HG03135 (cell line): ENCODE measurements around the gene CACYBP.
"Not testable (repeated sequence)": the region's sequence is repeated elsewhere in the genome, so short reads cannot be mapped to it uniquely, and the experiment has no call there.

Source experiments
- ATAC-seq: cut with Tn5 transposase; IDR thresholded peaks from one replicate; pipeline ENCODE4 v1.9.1; 2021; ENCODE audit warnings: mild to moderate bottlenecking, moderate library complexity; ENCODE audit not compliant: unreplicated experiment

CACYBP gene

GRCh38 chr1:175005085-175005783, 5.5 kb downstream of the CACYBP start:
- no peak for ATAC-seq

DNA sequence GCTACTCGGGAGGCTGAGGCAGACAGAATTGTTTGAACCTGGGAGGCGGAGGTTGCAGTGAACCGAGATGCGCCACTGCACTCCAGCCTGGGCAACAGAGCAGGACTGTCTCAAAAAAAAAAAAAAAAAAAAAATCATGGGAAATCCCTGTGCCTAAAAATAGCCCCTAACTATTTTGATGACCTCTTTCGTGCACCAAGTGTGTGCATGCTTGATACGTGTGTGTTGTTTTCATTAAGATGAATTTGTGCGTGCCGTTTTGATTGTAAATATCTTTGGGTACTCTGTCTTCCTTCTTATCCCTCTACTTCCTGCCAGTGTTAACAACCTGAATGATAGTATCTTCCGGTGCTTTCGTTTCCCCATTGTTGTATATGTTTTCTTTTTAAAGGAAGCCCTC, 9.8 kb downstream of the CACYBP start:
- ATAC-seq: no peak

GRCh38 chr1:175013445-175013844, 13.7 kb downstream of the CACYBP start:
- ATAC-seq: no peak

GRCh38 chr1:175015243-175015642, 15.5 kb downstream of the CACYBP start:
- no peak for ATAC-seq

GRCh38 chr1:175019524-175019923, 19.8 kb downstream of the CACYBP start:
- no peak for ATAC-seq

DNA sequence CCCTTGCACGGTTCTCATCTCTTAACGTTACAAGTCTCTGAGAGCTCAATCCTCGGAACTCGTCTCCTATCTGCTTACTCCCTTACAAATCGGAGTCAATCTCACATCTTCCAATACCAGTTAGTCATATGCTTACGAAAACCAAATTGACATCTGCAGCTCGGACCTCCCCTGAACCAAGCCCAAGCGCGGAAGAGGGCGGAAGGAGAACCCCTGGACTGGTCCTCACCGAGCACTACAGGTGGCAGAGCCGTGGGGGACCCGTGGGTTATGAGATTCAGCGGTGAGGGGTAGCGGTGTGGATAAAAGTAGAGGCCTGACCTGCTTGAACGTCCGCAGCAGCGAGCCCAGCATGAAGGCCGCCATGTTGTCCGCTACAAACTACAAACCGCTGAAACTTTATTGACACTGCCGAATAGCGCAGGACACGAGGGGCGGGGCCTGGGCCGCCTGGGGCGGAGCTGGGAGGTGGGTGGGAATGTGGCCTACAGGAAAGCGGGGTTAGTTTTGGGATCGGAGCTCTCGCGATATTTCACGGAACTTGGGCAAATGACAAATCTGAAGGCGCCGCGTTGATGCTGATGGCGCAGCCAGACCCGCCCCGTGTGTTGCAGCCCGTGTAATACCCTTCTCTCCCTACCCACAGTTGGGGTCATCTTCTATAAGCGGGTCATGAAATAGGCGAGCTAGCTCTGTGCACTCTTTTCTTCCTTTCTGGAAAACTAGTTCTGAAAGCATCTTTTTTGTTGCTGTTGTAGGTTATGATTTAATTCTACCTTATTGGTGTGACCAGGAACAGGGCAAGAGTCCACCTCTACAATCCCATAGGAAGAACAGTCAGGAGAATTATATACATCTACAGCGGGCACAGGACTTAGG, 23.5 kb downstream of the CACYBP start, which contains the start of gene MRPS14:
TSS of gene MRPS14 (minus strand) at position 383 of the 879 bp plus-strand sequence. CDS start at position 366, 17 bp downstream.
- ATAC-seq: peak; percentile 89

DNA sequence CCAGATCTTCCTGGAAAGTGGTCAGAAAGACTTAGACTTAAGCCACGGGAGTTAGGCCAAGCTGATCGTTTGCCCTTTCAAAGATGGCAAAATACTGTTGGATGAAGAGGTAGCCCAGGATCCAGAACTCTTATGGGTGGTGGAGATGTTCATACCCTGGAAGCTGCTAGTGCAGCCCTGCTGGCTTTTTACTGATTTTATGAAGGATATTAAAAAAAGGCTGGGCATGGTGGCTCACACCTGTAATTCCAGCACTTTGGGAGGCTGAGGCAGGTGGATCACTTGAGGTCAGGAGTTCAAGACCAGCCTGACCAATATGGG, 24.1 kb downstream of the CACYBP start:
- ATAC-seq: not testable (repeated sequence)

DNA sequence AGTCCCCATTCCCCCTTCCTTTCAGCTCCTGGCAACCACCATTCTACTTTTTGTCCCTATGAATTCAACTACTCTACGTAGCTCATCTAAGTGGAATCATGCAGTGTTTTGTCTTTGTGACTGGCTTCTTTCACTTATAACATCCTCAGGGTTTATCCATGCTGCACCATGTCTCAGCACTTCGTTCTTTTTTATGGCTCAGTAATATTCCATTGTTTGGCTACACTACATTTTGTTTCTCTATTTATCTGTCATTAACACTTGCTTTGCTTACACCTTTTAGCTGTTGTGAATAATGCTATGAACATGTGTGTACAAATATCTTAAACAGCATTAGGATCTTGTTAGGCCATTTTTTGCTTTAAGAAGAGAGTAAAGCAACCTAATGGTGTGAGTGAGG, 25.0 kb downstream of the CACYBP start:
- no peak for ATAC-seq

- ATAC-seq: no peak
These were observed 34.2 kb downstream of the CACYBP start for GRCh38 chr1:175033953-175034352.

DNA sequence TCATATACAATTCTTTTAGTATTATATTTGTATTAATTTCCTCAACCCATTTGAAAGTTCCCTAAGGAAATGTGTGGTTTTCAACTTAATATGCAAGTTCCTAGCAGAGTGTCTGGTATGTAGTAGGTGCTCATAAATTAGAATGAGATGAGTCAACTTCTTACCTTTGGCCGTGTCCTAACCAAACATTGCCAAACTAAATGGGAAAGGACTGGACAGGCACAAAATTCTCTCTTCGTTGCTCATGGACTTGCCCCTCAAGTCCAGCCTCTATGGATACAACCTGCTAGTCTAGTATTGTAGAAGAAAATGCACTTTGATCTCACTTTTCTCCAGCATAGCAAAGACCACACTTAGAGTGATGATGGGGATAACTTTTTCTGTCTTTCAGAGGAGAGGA, 35.0 kb downstream of the CACYBP start:
- no peak for ATAC-seq

DNA sequence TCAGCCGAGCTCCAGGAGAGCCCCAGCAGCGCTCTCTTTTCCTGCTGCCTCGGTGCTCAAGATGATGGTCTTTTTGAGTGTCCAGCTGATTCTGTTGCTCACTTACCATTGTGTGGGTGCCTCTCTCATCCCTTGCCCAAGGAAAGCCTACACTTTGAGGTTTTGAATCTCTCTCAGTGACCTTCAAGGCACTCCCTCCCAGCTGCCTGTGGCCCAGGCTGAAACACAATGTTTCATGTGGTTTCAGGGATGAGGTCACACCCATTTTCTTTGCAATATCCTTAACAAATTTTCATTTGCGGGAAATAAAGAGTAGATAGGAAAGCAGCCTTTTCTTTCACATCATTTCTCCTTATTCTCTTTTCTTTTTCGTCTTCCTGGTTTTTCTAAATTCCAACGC, 36.1 kb downstream of the CACYBP start:
- no peak for ATAC-seq

- no peak for ATAC-seq
These were observed 36.7 kb downstream of the CACYBP start for GRCh38 chr1:175036476-175036875.

GRCh38 chr1:175037416-175037815, 37.7 kb downstream of the CACYBP start:
- no peak for ATAC-seq

- ATAC-seq: no peak
These were observed 40.7 kb downstream of the CACYBP start for GRCh38 chr1:175040324-175040879.

- no peak for ATAC-seq
These were observed 42.9 kb downstream of the CACYBP start for GRCh38 chr1:175042650-175043049.

- ATAC-seq: no peak
These were observed 44.1 kb downstream of the CACYBP start for GRCh38 chr1:175043824-175044223.

GRCh38 chr1:175044591-175044990, 44.8 kb downstream of the CACYBP start:
- not testable (repeated sequence) for ATAC-seq

DNA sequence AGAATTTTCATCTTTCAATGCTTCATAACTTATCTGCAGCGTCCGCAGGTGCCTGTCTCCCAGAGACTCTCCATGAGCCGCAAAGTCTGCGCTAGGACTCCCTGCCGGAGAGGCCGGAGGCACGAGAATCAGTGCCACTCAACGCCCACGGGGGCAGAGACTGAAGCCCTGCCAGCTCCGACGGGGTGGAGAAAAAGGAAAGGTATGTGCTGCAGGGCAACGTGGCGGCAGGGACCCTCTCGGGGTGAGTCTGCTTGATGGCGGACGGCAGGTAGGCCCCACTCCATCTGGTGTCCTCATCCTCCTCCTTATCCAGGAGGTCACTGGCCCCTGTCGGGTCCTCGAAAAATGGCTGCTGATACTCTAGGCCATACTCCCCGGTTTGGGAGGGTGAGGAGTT, 45.4 kb downstream of the CACYBP start:
- ATAC-seq: no peak

DNA sequence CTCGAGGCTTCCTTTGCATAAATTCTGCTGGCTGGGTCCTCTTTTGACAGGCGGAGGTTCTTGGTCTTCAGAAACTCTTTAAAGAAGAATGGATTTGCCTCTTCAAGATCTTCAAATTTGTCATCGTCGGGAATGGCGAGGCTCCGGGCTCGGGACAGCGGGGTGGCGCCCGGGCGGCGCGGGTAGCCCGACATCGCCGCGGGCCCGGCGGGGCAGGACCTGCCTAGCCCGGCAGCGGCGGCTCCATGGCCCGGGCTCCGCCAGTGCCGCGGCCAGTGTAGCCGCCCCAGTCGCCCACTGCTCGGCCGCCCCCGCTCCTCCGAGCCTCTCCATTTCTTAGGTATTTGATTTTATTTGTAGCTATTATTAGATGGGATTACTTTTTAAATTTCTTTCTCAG, 45.8 kb downstream of the CACYBP start:
- no peak for ATAC-seq

- no peak for ATAC-seq
These were observed 51.2 kb downstream of the CACYBP start for GRCh38 chr1:175050992-175051391.

DNA sequence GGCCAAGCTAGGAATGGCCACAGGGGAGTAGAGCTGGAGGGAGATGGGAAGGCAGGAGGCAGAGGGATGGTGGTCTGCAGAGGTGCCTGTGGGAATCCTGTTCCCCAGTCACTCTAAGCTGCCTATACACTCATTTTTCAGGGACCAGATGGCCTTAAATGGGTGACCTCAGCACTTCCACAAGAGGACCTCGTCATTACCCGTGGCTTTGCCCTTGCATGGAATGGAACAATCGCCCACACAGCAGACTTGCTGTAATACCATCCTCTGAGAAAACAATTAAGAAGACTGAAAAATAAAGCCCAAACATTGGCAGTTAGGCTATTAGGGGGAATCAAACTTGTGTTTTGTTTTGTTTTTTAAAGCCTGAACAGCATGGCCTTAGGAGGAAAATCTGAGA, 55.0 kb downstream of the CACYBP start:
- no peak for ATAC-seq
